ENCODE results near the gene C1QTNF2. TPM values are rescaled to one million over a fixed set of nuclear protein-coding genes. Genes with fewer than 3 reads are reported as not detected.

The C1QTNF2 gene
- polyA plus RNA-seq, 3 donors, result not detected

GRCh38 chr5:160377651-160378050 is 7.2 kb upstream of the C1QTNF2 start:
- H3K9me3 Mint-ChIP-seq, result no peaks in the 10 kb centered on the region

GRCh38 chr5:160376416-160376815 is 6.0 kb upstream of the C1QTNF2 start:
- no peaks in the 10 kb centered on the region for H3K9me3 ChIP-seq (replicated peaks in 1 of 2; ENCODE audit: control insufficient read depth in 1 of 2, insufficient read depth in 1 of 2, low read length in 2 of 2)
- H3K4me1 ChIP-seq (ENCODE audit: control insufficient read depth in 1 of 2, insufficient read depth in 2 of 2, low read length in 2 of 2), result no peaks in the 10 kb centered on the region
- no peak overlapping the region for H3K9ac ChIP-seq (ENCODE audit: insufficient read depth, low read length, poor library complexity, severe bottlenecking)
- peaks cover 4% of the 10 kb centered on the region for H3K4me1 Mint-ChIP-seq
- no peak overlapping the region for H2AFZ ChIP-seq (ENCODE audit: insufficient read depth, low read depth, low read length, poor library complexity, severe bottlenecking)
- no peaks in the 10 kb centered on the region for H3K9me3 Mint-ChIP-seq
- H3K36me3 ChIP-seq (replicated peaks in 1 of 2; ENCODE audit: control insufficient read depth in 1 of 2, insufficient read depth in 2 of 2, low read length in 2 of 2), result no peaks in the 10 kb centered on the region
- no peak overlapping the region for H3K27ac Mint-ChIP-seq
- DNase-seq, result no peak
- peaks cover 28 to 32% of the 10 kb centered on the region in 2 donors for H3K27me3 ChIP-seq (ENCODE audit: control insufficient read depth in 2 of 2, insufficient read depth in 2 of 2, low read length in 2 of 2)
- H3K4me3 Mint-ChIP-seq, result no peak overlapping the region
- intact Hi-C loops (cut with micrococcal nuclease), result no loop called here
- TF ChIP-seq CTCF (IDR thresholded peaks at IDR 0.05), result no peak
- H4K20me1 ChIP-seq (ENCODE audit: insufficient read depth, low read length), result no peaks in the 10 kb centered on the region
- no peaks in the 10 kb centered on the region for H3K36me3 Mint-ChIP-seq
- no peak overlapping the region for H3K4me3 ChIP-seq (replicated peaks in 1 of 3; ENCODE audit: low read depth in 2 of 3, low read length in 3 of 3)
- H3K27me3 Mint-ChIP-seq (ENCODE audit: low read depth in 3 of 3), result peaks cover 17 to 53% (median 26%) of the 10 kb centered on the region in 3 donors
- H3K27ac ChIP-seq (ENCODE audit: low read depth in 1 of 2, low read length in 2 of 2), result no peak overlapping the region
- no peaks in the 10 kb centered on the region for H3K79me2 ChIP-seq (ENCODE audit: insufficient read depth, low read length)
- H3K4me2 ChIP-seq (replicated peaks; ENCODE audit: extremely low read depth, low read length, poor library complexity, severe bottlenecking), result no peak overlapping the region

More at GRCh38 chr5:160377651-160378050, 7.2 kb upstream of the C1QTNF2 start:
- H3K9me3 ChIP-seq (replicated peaks in 1 of 2; ENCODE audit: control insufficient read depth in 1 of 2, insufficient read depth in 1 of 2, low read length in 2 of 2), result no peaks in the 10 kb centered on the region
- H3K4me1 Mint-ChIP-seq, result peaks cover 4% of the 10 kb centered on the region
- no peaks in the 10 kb centered on the region for H3K4me1 ChIP-seq (ENCODE audit: control insufficient read depth in 1 of 2, insufficient read depth in 2 of 2, low read length in 2 of 2)
- no peaks in the 10 kb centered on the region for H4K20me1 ChIP-seq (ENCODE audit: insufficient read depth, low read length)
- H3K36me3 ChIP-seq (replicated peaks in 1 of 2; ENCODE audit: control insufficient read depth in 1 of 2, insufficient read depth in 2 of 2, low read length in 2 of 2), result no peaks in the 10 kb centered on the region
- intact Hi-C loops (cut with micrococcal nuclease), result no loop called here
- no peak for DNase-seq
- no peak overlapping the region for H3K4me3 ChIP-seq (replicated peaks in 1 of 3; ENCODE audit: low read depth in 2 of 3, low read length in 3 of 3)
- 89% methylated on average over 1 of the region's 5 CpGs for WGBS (ENCODE audit: insufficient coverage)
- H3K79me2 ChIP-seq (ENCODE audit: insufficient read depth, low read length), result no peaks in the 10 kb centered on the region
- TF ChIP-seq CTCF (IDR thresholded peaks at IDR 0.05), result no peak
- H3K27ac ChIP-seq (ENCODE audit: low read depth in 1 of 2, low read length in 2 of 2), result no peak overlapping the region
- no peak overlapping the region for H2AFZ ChIP-seq (ENCODE audit: insufficient read depth, low read depth, low read length, poor library complexity, severe bottlenecking)
- peaks cover 15 to 45% (median 18%) of the 10 kb centered on the region in 3 donors for H3K27me3 Mint-ChIP-seq (ENCODE audit: low read depth in 3 of 3)
- H3K27me3 ChIP-seq (ENCODE audit: control insufficient read depth in 2 of 2, insufficient read depth in 2 of 2, low read length in 2 of 2), result peaks cover 21 to 22% of the 10 kb centered on the region in 2 donors
- no peaks in the 10 kb centered on the region for H3K36me3 Mint-ChIP-seq
- no peak overlapping the region for H3K27ac Mint-ChIP-seq
- no peak overlapping the region for H3K4me3 Mint-ChIP-seq
- no peak overlapping the region for H3K9ac ChIP-seq (ENCODE audit: insufficient read depth, low read length, poor library complexity, severe bottlenecking)
- H3K4me2 ChIP-seq (replicated peaks; ENCODE audit: extremely low read depth, low read length, poor library complexity, severe bottlenecking), result no peak overlapping the region

Data from CD14-positive monocyte (primary cell).